Astrocyte (in vitro differentiated cells and primary cell): ENCODE data around the gene ABHD2. TPM values are rescaled to one million over a fixed set of nuclear protein-coding genes. Genes with fewer than 3 reads are reported as not detected.

ENCODE experiments used
- DNase-seq: peaks from one replicate; pipeline ENCODE4 v3.0.0-alpha.2; 2010; ENCODE audit warnings: low read depth
- FAIRE-seq: peaks from 2 replicates; lab custom pipeline; 2011; peaks lifted over from hg19 to GRCh38; lab: Jason Lieb, UNC
- H2AFZ ChIP-seq: 2 replicates; pipeline ENCODE4 v1.6.0; 2012; ENCODE audit warnings: low read depth, low read length, inconsistent platforms
- H3K27ac ChIP-seq: 2 replicates; pipeline ENCODE4 v1.5.1; 2011; ENCODE audit warnings: low read depth, low read length, inconsistent platforms
- H3K27me3 ChIP-seq: 2 replicates; pipeline ENCODE4 v1.6.0; 2011; ENCODE audit warnings: low read length, inconsistent platforms; ENCODE audit not compliant: insufficient read depth
- H3K36me3 ChIP-seq: 2 replicates; pipeline ENCODE4 v1.5.1; 2011; ENCODE audit warnings: low read length, inconsistent platforms; ENCODE audit not compliant: insufficient read depth
- H3K4me1 ChIP-seq: 2 replicates; pipeline ENCODE4 v1.5.1; 2011; ENCODE audit warnings: low read length, inconsistent platforms; ENCODE audit not compliant: insufficient read depth
- H3K4me2 ChIP-seq: 2 replicates; pipeline ENCODE4 v1.6.0; 2012; ENCODE audit warnings: low read length, inconsistent platforms
- H3K4me3 ChIP-seq: 2 replicates; pipeline ENCODE4 v1.5.1; 2011; ENCODE audit warnings: low read depth, mild to moderate bottlenecking, low read length, inconsistent platforms; ENCODE audit not compliant: insufficient read depth
- H3K79me2 ChIP-seq: 2 replicates; pipeline ENCODE4 v1.6.0; 2012; ENCODE audit warnings: mild to moderate bottlenecking, low read length, inconsistent platforms; ENCODE audit not compliant: insufficient read depth
- H3K9ac ChIP-seq: 2 replicates; pipeline ENCODE4 v1.6.0; 2012; ENCODE audit warnings: mild to moderate bottlenecking, low read length, inconsistent platforms
- H3K9me3 ChIP-seq: 2 replicates; pipeline ENCODE4 v1.5.1; 2012; ENCODE audit warnings: low read depth, mild to moderate bottlenecking, low read length, inconsistent platforms; ENCODE audit not compliant: insufficient read depth
- H4K20me1 ChIP-seq: 2 replicates; pipeline ENCODE4 v1.6.0; 2012; ENCODE audit warnings: low read length, inconsistent platforms; ENCODE audit not compliant: insufficient read depth
- H3K27ac Mint-ChIP-seq: one replicate; pipeline ENCODE4 v1.8.0; 2021; ENCODE audit warnings: mild to moderate bottlenecking, mixed read lengths; ENCODE audit not compliant: unreplicated experiment
- H3K27me3 Mint-ChIP-seq: one replicate; pipeline ENCODE4 v1.8.0; 2021; ENCODE audit warnings: low read depth, mixed read lengths; ENCODE audit not compliant: unreplicated experiment
- H3K36me3 Mint-ChIP-seq: one replicate; pipeline ENCODE4 v1.8.0; 2021; ENCODE audit warnings: low read depth, mixed read lengths; ENCODE audit not compliant: unreplicated experiment
- H3K4me1 Mint-ChIP-seq: one replicate; pipeline ENCODE4 v1.8.0; 2021; ENCODE audit warnings: low read depth, mixed read lengths; ENCODE audit not compliant: unreplicated experiment
- H3K4me3 Mint-ChIP-seq: one replicate; pipeline ENCODE4 v1.8.0; 2021; ENCODE audit warnings: mild to moderate bottlenecking, moderate library complexity, mixed read lengths; ENCODE audit not compliant: unreplicated experiment
- H3K9me3 Mint-ChIP-seq: one replicate; pipeline ENCODE4 v1.8.0; 2021; ENCODE audit warnings: mild to moderate bottlenecking, mixed read lengths; ENCODE audit not compliant: unreplicated experiment
- EZH2 ChIP-seq: IDR thresholded peaks from 2 replicates; pipeline ENCODE4 v1.6.1; 2012; ENCODE audit warnings: mild to moderate bottlenecking, low read length, inconsistent platforms; ENCODE audit not compliant: insufficient read depth
- total RNA-seq: library from RNA; stranded (reverse); gene quantifications from 2 replicates; pipeline ENCODE4 v1.2.1, GENCODE V29; 2021
- TF ChIP-seq, protein P1 (sequence below): IDR thresholded peaks from 2 replicates; pipeline ENCODE4 v1.5.1; 2011; ENCODE audit warnings: low read depth, mild to moderate bottlenecking, inconsistent platforms, low read length, moderate library complexity; ENCODE audit not compliant: insufficient read depth

Gene ABHD2
- total RNA-seq, 1 donor from 2014 or later, result 41.3 TPM

DNA sequence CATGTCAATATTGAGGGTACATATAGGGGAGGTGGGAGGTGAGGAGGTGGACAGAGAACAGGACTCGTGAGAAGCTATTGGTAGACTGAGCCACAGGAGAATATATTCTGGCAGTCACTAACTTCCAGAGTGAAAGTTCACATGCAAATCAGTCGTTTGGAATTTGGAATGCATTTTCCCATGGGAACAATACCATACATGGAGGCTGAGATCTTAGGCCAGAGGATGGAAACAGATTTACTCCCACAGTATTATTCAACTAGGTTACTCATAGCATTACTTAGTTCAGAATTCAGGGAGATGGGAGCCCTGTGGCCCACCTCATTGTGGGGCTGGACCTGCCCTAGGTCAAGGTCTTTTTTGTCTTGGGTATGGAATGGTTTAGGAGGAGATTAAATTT, 36.4 kb upstream of the ABHD2 start:
- Mint-ChIP-seq H3K4me1 (peaks cover 18% of the 10 kb centered on the region), H3K27ac (peak overlapping the region; percentile 96), H3K27me3 (no peaks in the 10 kb centered on the region), H3K36me3 (no peaks in the 10 kb centered on the region), H3K9me3 (no peaks in the 10 kb centered on the region), H3K4me3 (peak overlapping the region; percentile 60)
- Histone ChIP-seq H3K27ac (peak overlapping the region; percentile 97), H3K36me3 (no peaks in the 10 kb centered on the region), H3K9me3 (no peaks in the 10 kb centered on the region), H3K27me3 (no peaks in the 10 kb centered on the region), H3K4me2 (peak overlapping the region; percentile 39), H3K4me1 (peaks cover 15% of the 10 kb centered on the region), H2AFZ (no peak overlapping the region), H3K9ac (peak overlapping the region; percentile 81), H4K20me1 (no peaks in the 10 kb centered on the region), H3K79me2 (no peaks in the 10 kb centered on the region), H3K4me3 (no peak overlapping the region)
- FAIRE-seq, result peak; percentile 98
- peak; percentile 97 for DNase-seq
- no peak for TF ChIP-seq EZH2
- TF ChIP-seq, protein P1, sequence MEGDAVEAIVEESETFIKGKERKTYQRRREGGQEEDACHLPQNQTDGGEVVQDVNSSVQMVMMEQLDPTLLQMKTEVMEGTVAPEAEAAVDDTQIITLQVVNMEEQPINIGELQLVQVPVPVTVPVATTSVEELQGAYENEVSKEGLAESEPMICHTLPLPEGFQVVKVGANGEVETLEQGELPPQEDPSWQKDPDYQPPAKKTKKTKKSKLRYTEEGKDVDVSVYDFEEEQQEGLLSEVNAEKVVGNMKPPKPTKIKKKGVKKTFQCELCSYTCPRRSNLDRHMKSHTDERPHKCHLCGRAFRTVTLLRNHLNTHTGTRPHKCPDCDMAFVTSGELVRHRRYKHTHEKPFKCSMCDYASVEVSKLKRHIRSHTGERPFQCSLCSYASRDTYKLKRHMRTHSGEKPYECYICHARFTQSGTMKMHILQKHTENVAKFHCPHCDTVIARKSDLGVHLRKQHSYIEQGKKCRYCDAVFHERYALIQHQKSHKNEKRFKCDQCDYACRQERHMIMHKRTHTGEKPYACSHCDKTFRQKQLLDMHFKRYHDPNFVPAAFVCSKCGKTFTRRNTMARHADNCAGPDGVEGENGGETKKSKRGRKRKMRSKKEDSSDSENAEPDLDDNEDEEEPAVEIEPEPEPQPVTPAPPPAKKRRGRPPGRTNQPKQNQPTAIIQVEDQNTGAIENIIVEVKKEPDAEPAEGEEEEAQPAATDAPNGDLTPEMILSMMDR, result no peak

DNA sequence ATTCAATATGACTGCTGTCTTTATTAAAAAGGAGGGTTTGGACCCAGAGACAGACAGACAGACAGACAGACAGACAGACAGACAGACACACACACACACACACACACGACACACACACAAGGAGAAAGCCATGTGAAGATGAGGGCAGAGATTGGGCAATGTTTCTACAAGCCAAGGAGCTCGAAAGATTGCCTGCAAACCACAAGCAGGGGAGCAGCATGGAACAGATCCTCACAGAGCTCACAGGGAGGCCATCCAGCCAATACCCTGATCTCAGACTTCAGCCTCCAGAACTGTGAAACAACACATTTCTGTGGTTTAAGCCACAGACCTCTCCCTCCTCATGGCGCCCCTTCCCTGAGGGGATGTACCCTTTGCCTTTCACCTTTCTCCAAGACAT, 35.8 kb upstream of the ABHD2 start:
- FAIRE-seq (peak; percentile 58), DNase-seq (peak; percentile 99)
- H3K27ac Mint-ChIP-seq, result peak overlapping the region; percentile 96
- peak overlapping the region; percentile 39 for H2AFZ ChIP-seq
- no peaks in the 10 kb centered on the region for H3K36me3 ChIP-seq
- H3K4me1 Mint-ChIP-seq, result peaks cover 18% of the 10 kb centered on the region
- peak overlapping the region; percentile 81 for H3K9ac ChIP-seq
- H4K20me1 ChIP-seq, result no peaks in the 10 kb centered on the region
- H3K36me3 Mint-ChIP-seq, result no peaks in the 10 kb centered on the region
- peak overlapping the region; percentile 97 for H3K27ac ChIP-seq
- H3K27me3 ChIP-seq, result no peaks in the 10 kb centered on the region
- no peaks in the 10 kb centered on the region for H3K9me3 ChIP-seq
- no peak for TF ChIP-seq EZH2
- TF ChIP-seq, protein P1, result no peak
- peak overlapping the region; percentile 39 for H3K4me2 ChIP-seq
- H3K4me3 Mint-ChIP-seq, result no peak overlapping the region
- H3K79me2 ChIP-seq, result no peaks in the 10 kb centered on the region
- H3K9me3 Mint-ChIP-seq, result no peaks in the 10 kb centered on the region
- H3K4me1 ChIP-seq, result peaks cover 15% of the 10 kb centered on the region
- no peak overlapping the region for H3K4me3 ChIP-seq
- no peaks in the 10 kb centered on the region for H3K27me3 Mint-ChIP-seq

DNA sequence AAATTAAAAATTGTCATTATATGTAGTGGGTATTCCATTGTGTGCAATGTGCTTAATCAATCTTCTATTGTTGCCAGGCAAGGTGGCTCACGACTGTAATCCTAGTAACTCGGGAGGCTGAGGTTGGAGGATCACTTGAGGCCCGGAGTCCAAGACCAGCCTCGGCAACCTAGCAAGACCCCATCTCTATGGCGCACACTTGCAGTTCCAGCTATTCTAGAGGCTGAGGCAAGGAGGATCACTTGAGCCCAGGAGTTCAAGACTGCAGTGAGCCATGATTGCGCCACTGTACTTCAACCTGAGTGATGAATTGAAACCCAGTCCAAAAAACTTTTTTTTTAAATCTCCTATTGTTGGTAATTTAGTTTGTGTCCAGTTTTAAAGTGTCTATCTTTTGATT, 33.4 kb upstream of the ABHD2 start:
- peaks cover 18% of the 10 kb centered on the region for H3K4me1 Mint-ChIP-seq
- no peaks in the 10 kb centered on the region for H3K9me3 Mint-ChIP-seq
- H4K20me1 ChIP-seq, result no peaks in the 10 kb centered on the region
- H3K9ac ChIP-seq, result no peak overlapping the region
- H3K4me3 Mint-ChIP-seq, result no peak overlapping the region
- peaks cover 15% of the 10 kb centered on the region for H3K4me1 ChIP-seq
- no peak overlapping the region for H2AFZ ChIP-seq
- no peaks in the 10 kb centered on the region for H3K27me3 ChIP-seq
- DNase-seq, result no peak
- FAIRE-seq, result no peak
- TF ChIP-seq EZH2, result no peak
- TF ChIP-seq, protein P1, result no peak
- no peaks in the 10 kb centered on the region for H3K79me2 ChIP-seq
- no peaks in the 10 kb centered on the region for H3K27me3 Mint-ChIP-seq
- H3K36me3 Mint-ChIP-seq, result no peaks in the 10 kb centered on the region
- no peak overlapping the region for H3K4me3 ChIP-seq
- no peaks in the 10 kb centered on the region for H3K9me3 ChIP-seq
- H3K27ac ChIP-seq, result no peak overlapping the region
- H3K4me2 ChIP-seq, result no peak overlapping the region
- H3K36me3 ChIP-seq, result no peaks in the 10 kb centered on the region
- H3K27ac Mint-ChIP-seq, result no peak overlapping the region
